HEK293 (cell line): ENCODE results near the gene CRELD1.

ENCODE experiments used
- YY1 ChIP-seq: fragments of 450-650 bp; formaldehyde crosslinking; IDR thresholded peaks from 2 replicates; pipeline ENCODE4 v1.5.1; 2018; ENCODE audit warnings: missing biosample characterization, missing genetic modification characterization
- ZNF184 ChIP-seq: fragments of 450-650 bp; IDR thresholded peaks from 2 replicates; pipeline ENCODE4 v1.5.1; 2018; ENCODE audit warnings: missing biosample characterization, mild to moderate bottlenecking, missing genetic modification characterization
- ZNF24 ChIP-seq: fragments of 450-650 bp; formaldehyde crosslinking; IDR thresholded peaks from 2 replicates; pipeline ENCODE4 v1.5.1; 2016; ENCODE audit warnings: missing biosample characterization, missing genetic modification characterization
- ZNF311 ChIP-seq: fragments of 450-650 bp; formaldehyde crosslinking; IDR thresholded peaks from 2 replicates; pipeline ENCODE4 v1.5.1; 2017; ENCODE audit warnings: missing biosample characterization, missing genetic modification characterization, borderline replicate concordance
- ZNF394 ChIP-seq: fragments of 450-650 bp; formaldehyde crosslinking; IDR thresholded peaks from 2 replicates; pipeline ENCODE4 v1.5.1; 2016; ENCODE audit warnings: missing biosample characterization, missing genetic modification characterization, mild to moderate bottlenecking, moderate library complexity, borderline replicate concordance
- ZNF76 ChIP-seq: fragments of 450-650 bp; formaldehyde crosslinking; IDR thresholded peaks from 2 replicates; pipeline ENCODE4; 2016; ENCODE audit warnings: low read depth, missing biosample characterization, missing genetic modification characterization, borderline replicate concordance
- ZSCAN30 ChIP-seq: fragments of 450-650 bp; IDR thresholded peaks from 2 replicates; pipeline ENCODE4 v1.5.1; 2018; ENCODE audit warnings: missing biosample characterization, mild to moderate bottlenecking, missing genetic modification characterization, moderate library complexity
- TF ChIP-seq, protein P1 (sequence below): fragments of 450-650 bp; formaldehyde crosslinking; IDR thresholded peaks from 2 replicates; pipeline ENCODE4 v1.5.1; 2016; ENCODE audit warnings: missing biosample characterization, missing genetic modification characterization
- TF ChIP-seq, protein P2 (sequence below): fragments of 450-650 bp; formaldehyde crosslinking; IDR thresholded peaks from 2 replicates; pipeline ENCODE4 v1.5.1; 2016; ENCODE audit warnings: missing biosample characterization, missing genetic modification characterization, low read depth
- TF ChIP-seq, protein P3 (sequence below): fragments of 450-650 bp; formaldehyde crosslinking; IDR thresholded peaks from 2 replicates; pipeline ENCODE4 v1.5.1; 2016; ENCODE audit warnings: missing biosample characterization, missing genetic modification characterization

DNA sequence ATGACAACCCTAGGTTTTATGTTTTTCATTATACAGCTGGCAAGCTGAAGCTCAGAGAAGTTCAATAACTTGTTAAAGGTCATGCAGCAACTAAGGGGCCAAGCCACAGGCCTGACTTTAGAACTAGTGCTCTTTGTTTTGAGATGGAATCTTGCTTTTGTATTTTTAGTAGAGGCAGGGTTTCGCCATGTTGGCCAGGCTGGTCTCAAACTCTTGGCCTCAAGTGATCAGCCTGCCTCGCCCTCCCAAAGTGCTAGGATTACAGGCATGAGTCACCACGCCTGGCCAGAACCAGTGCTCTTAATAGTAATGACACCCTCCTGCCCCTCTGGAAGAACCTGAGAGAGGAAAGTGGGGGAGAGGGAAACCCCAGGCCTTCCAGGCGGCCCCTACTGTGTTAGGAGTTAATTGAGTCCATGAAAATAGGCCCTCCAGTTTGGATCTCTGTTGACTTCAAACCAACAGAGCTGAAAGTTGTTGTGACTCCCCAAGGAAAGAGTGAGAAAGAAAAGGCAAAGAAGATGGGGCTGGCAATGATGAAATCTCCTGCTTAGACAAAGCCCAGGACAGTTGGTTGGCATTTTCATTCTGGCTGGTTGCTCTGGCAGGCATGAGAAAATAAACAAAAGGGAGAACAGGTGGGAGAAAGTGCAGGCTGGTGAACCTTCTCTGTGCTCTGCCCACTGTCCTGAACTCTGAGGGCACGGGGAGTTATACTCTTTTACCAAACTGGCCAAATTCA lies 22.1 kb downstream of the CRELD1 start:
- TF ChIP-seq, protein P1, sequence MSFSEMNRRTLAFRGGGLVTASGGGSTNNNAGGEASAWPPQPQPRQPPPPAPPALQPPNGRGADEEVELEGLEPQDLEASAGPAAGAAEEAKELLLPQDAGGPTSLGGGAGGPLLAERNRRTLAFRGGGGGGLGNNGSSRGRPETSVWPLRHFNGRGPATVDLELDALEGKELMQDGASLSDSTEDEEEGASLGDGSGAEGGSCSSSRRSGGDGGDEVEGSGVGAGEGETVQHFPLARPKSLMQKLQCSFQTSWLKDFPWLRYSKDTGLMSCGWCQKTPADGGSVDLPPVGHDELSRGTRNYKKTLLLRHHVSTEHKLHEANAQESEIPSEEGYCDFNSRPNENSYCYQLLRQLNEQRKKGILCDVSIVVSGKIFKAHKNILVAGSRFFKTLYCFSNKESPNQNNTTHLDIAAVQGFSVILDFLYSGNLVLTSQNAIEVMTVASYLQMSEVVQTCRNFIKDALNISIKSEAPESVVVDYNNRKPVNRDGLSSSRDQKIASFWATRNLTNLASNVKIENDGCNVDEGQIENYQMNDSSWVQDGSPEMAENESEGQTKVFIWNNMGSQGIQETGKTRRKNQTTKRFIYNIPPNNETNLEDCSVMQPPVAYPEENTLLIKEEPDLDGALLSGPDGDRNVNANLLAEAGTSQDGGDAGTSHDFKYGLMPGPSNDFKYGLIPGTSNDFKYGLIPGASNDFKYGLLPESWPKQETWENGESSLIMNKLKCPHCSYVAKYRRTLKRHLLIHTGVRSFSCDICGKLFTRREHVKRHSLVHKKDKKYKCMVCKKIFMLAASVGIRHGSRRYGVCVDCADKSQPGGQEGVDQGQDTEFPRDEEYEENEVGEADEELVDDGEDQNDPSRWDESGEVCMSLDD (tag by site-specific recombination): no peak
- TF ChIP-seq, protein P2, sequence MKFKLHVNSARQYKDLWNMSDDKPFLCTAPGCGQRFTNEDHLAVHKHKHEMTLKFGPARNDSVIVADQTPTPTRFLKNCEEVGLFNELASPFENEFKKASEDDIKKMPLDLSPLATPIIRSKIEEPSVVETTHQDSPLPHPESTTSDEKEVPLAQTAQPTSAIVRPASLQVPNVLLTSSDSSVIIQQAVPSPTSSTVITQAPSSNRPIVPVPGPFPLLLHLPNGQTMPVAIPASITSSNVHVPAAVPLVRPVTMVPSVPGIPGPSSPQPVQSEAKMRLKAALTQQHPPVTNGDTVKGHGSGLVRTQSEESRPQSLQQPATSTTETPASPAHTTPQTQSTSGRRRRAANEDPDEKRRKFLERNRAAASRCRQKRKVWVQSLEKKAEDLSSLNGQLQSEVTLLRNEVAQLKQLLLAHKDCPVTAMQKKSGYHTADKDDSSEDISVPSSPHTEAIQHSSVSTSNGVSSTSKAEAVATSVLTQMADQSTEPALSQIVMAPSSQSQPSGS (tag by site-specific recombination): no peak
- TF ChIP-seq YY1 (no peak), ZNF311 (tag by site-specific recombination) (no peak), ZSCAN30 (tag by site-specific recombination) (no peak), ZNF394 (tag by site-specific recombination) (no peak), ZNF76 (tag by site-specific recombination) (no peak), ZNF184 (tag by site-specific recombination) (no peak), ZNF24 (tag by site-specific recombination) (no peak)
- TF ChIP-seq, protein P3, sequence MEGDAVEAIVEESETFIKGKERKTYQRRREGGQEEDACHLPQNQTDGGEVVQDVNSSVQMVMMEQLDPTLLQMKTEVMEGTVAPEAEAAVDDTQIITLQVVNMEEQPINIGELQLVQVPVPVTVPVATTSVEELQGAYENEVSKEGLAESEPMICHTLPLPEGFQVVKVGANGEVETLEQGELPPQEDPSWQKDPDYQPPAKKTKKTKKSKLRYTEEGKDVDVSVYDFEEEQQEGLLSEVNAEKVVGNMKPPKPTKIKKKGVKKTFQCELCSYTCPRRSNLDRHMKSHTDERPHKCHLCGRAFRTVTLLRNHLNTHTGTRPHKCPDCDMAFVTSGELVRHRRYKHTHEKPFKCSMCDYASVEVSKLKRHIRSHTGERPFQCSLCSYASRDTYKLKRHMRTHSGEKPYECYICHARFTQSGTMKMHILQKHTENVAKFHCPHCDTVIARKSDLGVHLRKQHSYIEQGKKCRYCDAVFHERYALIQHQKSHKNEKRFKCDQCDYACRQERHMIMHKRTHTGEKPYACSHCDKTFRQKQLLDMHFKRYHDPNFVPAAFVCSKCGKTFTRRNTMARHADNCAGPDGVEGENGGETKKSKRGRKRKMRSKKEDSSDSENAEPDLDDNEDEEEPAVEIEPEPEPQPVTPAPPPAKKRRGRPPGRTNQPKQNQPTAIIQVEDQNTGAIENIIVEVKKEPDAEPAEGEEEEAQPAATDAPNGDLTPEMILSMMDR (tag by site-specific recombination): no peak
